OCI-LY3 (cell line): Measurements from ENCODE around the gene MAGI1.

Experiments
- H2AFZ ChIP-seq: fragments of 200-600, 300-600 bp; shearing (Covaris generic); 2 replicates; pipeline ENCODE4 v1.6.0; 2014; ENCODE audit warnings: antibody characterized with exemption, low read depth, low read length
- H3K27ac ChIP-seq: fragments of 200-600, 300-600 bp; sonication (generic); 2 replicates; pipeline ENCODE4 v1.5.1; 2014; ENCODE audit warnings: mild to moderate bottlenecking, low read length, moderate library complexity, mixed read lengths
- H3K27me3 ChIP-seq: fragments of 200-600, 300-600 bp; sonication (generic); 2 replicates; pipeline ENCODE4 v1.6.1; 2014; ENCODE audit warnings: low read depth, low read length, mixed read lengths
- H3K36me3 ChIP-seq: fragments of 200-600, 300-600 bp; sonication (generic); replicated peaks from 2 replicates; pipeline ENCODE3; 2014; ENCODE audit warnings: low read depth, low read length, mixed read lengths
- H3K4me1 ChIP-seq: fragments of 300-600, 200-600 bp; sonication (generic); 2 replicates; pipeline ENCODE4 v1.6.1; 2014; ENCODE audit warnings: low read length, mixed read lengths
- H3K4me2 ChIP-seq: fragments of 200-600, 300-600 bp; sonication (generic); 2 replicates; pipeline ENCODE4 v1.6.1; 2014; ENCODE audit warnings: low read length, mixed read lengths
- H3K4me3 ChIP-seq: fragments of 300-600, 200-600 bp; sonication (generic); 2 replicates; pipeline ENCODE4 v1.5.1; 2014; ENCODE audit warnings: antibody characterized with exemption, mild to moderate bottlenecking, low read length, moderate library complexity
- H3K79me2 ChIP-seq: fragments of 300-600, 200-600 bp; shearing (Covaris generic); 2 replicates; pipeline ENCODE4 v1.6.1; 2014; ENCODE audit warnings: mild to moderate bottlenecking, low read length, mixed read lengths
- H3K9ac ChIP-seq: fragments of 300-600, 200-600 bp; shearing (Covaris generic); 2 replicates; pipeline ENCODE4 v1.6.0; 2014; ENCODE audit warnings: mild to moderate bottlenecking, low read length, moderate library complexity
- H3K9me3 ChIP-seq: fragments of 200-600, 300-600 bp; shearing (Covaris generic); 2 replicates; pipeline ENCODE4 v1.6.1; 2014; ENCODE audit warnings: low read length, mixed read lengths; ENCODE audit not compliant: insufficient read depth
- H4K20me1 ChIP-seq: fragments of 200-600, 300-600 bp; sonication (generic); 2 replicates; pipeline ENCODE4 v1.6.1; 2016; ENCODE audit warnings: low read length, mixed read lengths; ENCODE audit not compliant: insufficient read depth
- EZH2phosphoT487 ChIP-seq: fragments of 200-600 bp; shearing (Covaris generic); IDR thresholded peaks from 2 replicates; pipeline ENCODE4 v1.6.1; 2018; ENCODE audit warnings: antibody characterized with exemption, mixed run types, low read depth
- TF ChIP-seq, protein P1 (sequence below): fragments of 200-600, 300-600 bp; sonication (generic); IDR thresholded peaks from 2 replicates; pipeline ENCODE4 v1.5.1; 2014; ENCODE audit warnings: antibody characterized with exemption, low read length, low read depth

MAGI1 gene

DNA sequence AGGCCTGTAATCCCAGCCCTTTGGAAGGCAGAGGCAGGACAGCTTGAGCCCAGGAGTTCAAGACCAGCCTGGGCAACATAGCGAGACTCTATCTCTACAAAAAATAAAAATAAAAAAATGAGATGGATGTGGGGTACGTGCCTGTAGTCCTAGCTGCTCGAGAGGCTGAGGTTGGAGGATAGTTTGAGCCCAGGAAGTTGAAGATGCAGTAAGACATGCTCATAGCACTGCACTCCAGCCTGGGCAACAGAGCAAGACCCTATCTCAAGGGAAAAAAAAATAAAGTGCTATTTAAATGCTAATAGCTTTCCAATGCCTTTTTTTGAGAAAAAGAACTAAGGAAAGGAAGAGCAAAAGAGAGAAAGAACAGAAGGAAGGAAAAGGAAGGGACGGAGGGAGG, 94.5 kb downstream of the MAGI1 start:
- Histone ChIP-seq H3K4me3 (no peak overlapping the region), H3K4me2 (no peak overlapping the region), H3K36me3 (no peaks in the 10 kb centered on the region), H3K9me3 (no peaks in the 10 kb centered on the region), H3K27ac (no peak overlapping the region), H2AFZ (no peak overlapping the region), H3K79me2 (no peaks in the 10 kb centered on the region), H3K4me1 (peaks cover 19% of the 10 kb centered on the region), H3K27me3 (no peaks in the 10 kb centered on the region), H3K9ac (no peak overlapping the region), H4K20me1 (no peaks in the 10 kb centered on the region)
- no peak for TF ChIP-seq EZH2phosphoT487
- TF ChIP-seq, protein P1, sequence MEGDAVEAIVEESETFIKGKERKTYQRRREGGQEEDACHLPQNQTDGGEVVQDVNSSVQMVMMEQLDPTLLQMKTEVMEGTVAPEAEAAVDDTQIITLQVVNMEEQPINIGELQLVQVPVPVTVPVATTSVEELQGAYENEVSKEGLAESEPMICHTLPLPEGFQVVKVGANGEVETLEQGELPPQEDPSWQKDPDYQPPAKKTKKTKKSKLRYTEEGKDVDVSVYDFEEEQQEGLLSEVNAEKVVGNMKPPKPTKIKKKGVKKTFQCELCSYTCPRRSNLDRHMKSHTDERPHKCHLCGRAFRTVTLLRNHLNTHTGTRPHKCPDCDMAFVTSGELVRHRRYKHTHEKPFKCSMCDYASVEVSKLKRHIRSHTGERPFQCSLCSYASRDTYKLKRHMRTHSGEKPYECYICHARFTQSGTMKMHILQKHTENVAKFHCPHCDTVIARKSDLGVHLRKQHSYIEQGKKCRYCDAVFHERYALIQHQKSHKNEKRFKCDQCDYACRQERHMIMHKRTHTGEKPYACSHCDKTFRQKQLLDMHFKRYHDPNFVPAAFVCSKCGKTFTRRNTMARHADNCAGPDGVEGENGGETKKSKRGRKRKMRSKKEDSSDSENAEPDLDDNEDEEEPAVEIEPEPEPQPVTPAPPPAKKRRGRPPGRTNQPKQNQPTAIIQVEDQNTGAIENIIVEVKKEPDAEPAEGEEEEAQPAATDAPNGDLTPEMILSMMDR, result no peak

DNA sequence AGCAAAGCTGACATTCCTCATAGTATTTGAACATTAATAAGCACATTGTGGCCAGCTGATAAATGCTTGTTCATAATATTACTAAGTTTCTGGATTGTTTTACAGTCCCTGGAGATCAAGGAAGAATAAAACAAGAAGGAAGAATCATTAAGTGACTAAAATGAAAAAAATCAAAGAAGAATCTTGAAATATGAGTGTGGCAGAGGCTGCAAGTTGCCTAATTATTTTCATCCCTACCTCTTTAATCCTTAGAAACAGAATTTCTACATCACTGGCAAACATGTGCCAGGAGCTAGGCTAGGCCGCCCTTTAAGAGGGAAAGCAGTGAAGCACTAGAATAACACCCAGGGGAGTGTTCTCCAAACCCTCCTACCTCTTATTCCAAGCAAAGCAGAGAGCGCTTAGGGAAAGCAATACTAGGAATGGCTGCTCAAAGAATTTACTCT, 98.9 kb downstream of the MAGI1 start:
- H3K4me3 ChIP-seq, result no peak overlapping the region
- no peaks in the 10 kb centered on the region for H3K36me3 ChIP-seq
- no peaks in the 10 kb centered on the region for H3K79me2 ChIP-seq
- H4K20me1 ChIP-seq, result no peaks in the 10 kb centered on the region
- H3K4me2 ChIP-seq, result no peak overlapping the region
- no peaks in the 10 kb centered on the region for H3K27me3 ChIP-seq
- no peaks in the 10 kb centered on the region for H3K9me3 ChIP-seq
- H3K9ac ChIP-seq, result no peak overlapping the region
- H3K4me1 ChIP-seq, result peaks cover 8% of the 10 kb centered on the region
- H2AFZ ChIP-seq, result no peak overlapping the region
- no peak overlapping the region for H3K27ac ChIP-seq
- TF ChIP-seq, protein P1, result no peak
- no peak for TF ChIP-seq EZH2phosphoT487

DNA sequence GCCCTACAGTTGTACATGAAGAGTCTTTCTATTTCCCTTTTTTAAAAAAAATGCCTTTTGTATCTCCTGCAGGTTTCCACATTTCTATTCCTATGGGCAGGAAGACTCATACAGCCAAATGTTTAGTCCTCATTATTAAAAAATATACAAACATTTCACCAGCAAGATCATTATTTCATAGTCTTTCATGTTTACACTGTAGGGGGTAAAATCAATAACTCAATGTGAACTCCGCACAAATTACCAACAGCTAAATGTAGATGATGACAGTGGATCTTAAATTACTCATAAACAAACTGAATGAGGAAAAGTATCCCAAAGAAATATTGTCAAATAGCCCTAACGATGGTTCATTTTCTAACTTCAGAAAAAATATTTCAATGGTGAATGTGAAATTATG, 99.5 kb downstream of the MAGI1 start:
- H4K20me1 ChIP-seq, result no peaks in the 10 kb centered on the region
- H3K9me3 ChIP-seq, result no peaks in the 10 kb centered on the region
- H3K36me3 ChIP-seq, result no peaks in the 10 kb centered on the region
- H3K79me2 ChIP-seq, result no peaks in the 10 kb centered on the region
- no peak overlapping the region for H3K9ac ChIP-seq
- H3K27ac ChIP-seq, result no peak overlapping the region
- TF ChIP-seq, protein P1, result no peak
- no peak for TF ChIP-seq EZH2phosphoT487
- H3K4me1 ChIP-seq, result peaks cover 7% of the 10 kb centered on the region
- H3K4me2 ChIP-seq, result no peak overlapping the region
- no peak overlapping the region for H3K4me3 ChIP-seq
- no peak overlapping the region for H2AFZ ChIP-seq
- no peaks in the 10 kb centered on the region for H3K27me3 ChIP-seq

DNA sequence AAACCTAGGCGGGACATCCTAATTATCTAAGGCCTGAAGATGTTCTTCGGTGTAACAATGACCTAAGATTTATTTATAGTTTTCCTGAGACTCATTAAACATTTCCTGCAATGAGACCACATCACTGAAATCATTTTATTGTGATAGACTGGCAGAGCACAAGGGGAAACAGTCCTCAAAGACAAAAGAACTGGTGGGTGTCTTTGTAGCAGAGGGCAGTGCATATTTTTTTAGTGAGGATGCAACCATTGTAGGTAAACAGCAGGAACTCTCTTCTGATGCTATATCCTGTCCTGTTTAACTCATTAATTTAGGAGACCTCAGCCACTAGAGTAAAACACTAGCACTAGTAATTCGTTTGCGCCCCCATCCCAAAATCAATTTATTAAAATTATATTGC, 100.0 kb downstream of the MAGI1 start:
- Histone ChIP-seq H3K27ac (no peak overlapping the region), H2AFZ (no peak overlapping the region), H3K4me2 (no peak overlapping the region), H3K4me1 (peaks cover 7% of the 10 kb centered on the region), H3K36me3 (no peaks in the 10 kb centered on the region), H3K79me2 (no peaks in the 10 kb centered on the region), H3K9ac (no peak overlapping the region), H3K27me3 (no peaks in the 10 kb centered on the region), H3K9me3 (no peaks in the 10 kb centered on the region), H3K4me3 (no peak overlapping the region), H4K20me1 (no peaks in the 10 kb centered on the region)
- no peak for TF ChIP-seq EZH2phosphoT487
- TF ChIP-seq, protein P1, result no peak
